PFSK-1 (cell line): Measurements from ENCODE around the gene PROSER3.

Experiments used
- POLR2AphosphoS5 ChIP-seq: IDR thresholded peaks from 2 replicates; pipeline ENCODE4 v1.6.1; 2012; ENCODE audit warnings: low read depth, mild to moderate bottlenecking, control low read depth, low read length, moderate library complexity
- TAF1 ChIP-seq: IDR thresholded peaks from 2 replicates; pipeline ENCODE4 v1.6.1; 2012; ENCODE audit warnings: low read length, control low read depth, borderline replicate concordance; ENCODE audit not compliant: insufficient read depth

GRCh38 chr19:35807633-35808032 is 49.7 kb downstream of the PROSER3 start:
- no peak for TF ChIP-seq TAF1
- no peak for TF ChIP-seq POLR2AphosphoS5
